H7 (cell line): Measurements from ENCODE around the gene HNF4A. TPM values are rescaled to one million over a fixed set of nuclear protein-coding genes. Genes with fewer than 3 reads are reported as not detected.
"Not testable (repeated sequence)": the region's sequence is repeated elsewhere in the genome, so short reads cannot be mapped to it uniquely, and the experiment has no call there.

Experiments used
- DNase-seq: peaks from one replicate; pipeline ENCODE4 v3.0.0; 2012
- H3K27me3 ChIP-seq: 2 replicates; pipeline ENCODE4 v1.6.0; 2011; ENCODE audit warnings: mild to moderate bottlenecking, low read length; ENCODE audit not compliant: control insufficient read depth, insufficient read depth
- H3K36me3 ChIP-seq: replicated peaks from 2 replicates; pipeline ENCODE4 v1.5.1; 2011; ENCODE audit warnings: low read length; ENCODE audit not compliant: control insufficient read depth, insufficient read depth
- H3K4me3 ChIP-seq: 2 replicates; pipeline ENCODE4 v1.5.1; 2011; ENCODE audit warnings: low read depth, mild to moderate bottlenecking, control low read depth, low read length, moderate library complexity; ENCODE audit not compliant: insufficient read depth
- total RNA-seq: library from RNA; depleted of rRNA; stranded (reverse); fragments of >200 nt; shearing (Covaris generic); gene quantifications from 2 replicates; pipeline ENCODE4 v1.2.3, GENCODE V29; 2014; rRNA removed

HNF4A gene
- total RNA-seq: 3.7 and 11.4 TPM in 2 replicates

DNA sequence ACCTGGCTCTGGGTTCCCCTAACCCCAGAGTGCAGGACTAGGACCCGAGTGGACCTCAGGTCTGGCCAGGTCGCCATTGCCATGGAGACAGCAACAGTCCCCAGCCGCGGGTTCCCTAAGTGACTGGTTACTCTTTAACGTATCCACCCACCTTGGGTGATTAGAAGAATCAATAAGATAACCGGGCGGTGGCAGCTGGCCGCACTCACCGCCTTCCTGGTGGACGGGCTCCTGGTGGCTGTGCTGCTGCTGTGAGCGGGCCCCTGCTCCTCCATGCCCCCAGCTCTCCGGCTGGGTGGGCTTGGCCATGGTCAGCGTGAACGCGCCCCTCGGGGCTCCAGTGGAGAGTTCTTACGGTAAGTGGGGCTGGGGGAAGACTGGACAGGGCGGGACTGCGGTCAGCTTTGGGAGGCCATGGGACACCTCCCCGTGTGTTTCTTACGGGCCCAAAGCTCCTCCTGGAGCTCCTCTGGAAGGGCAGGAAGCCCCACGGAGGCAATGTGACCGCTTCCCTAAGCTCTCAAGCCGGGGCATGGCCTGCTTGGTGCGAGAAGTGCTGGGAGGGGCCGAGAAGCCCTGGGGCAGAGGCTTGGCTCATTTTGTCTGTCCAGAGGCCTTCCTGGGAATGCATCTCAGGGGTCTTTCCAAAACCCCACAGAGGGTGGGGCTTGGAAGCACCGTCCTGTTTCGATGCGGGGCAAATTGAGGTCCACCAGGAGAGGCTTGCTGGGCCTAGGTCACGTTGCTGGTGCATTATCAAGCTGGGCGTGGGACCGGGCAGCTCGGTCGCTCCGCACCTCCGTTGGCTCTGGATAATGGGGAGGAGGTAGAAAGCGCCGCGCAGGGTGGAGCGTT, at the start of gene HNF4A:
HNF4A (plus strand) TSS at position 202 of the 855 bp plus-strand sequence; CDS start at position 308, 106 bp downstream.
- H3K27me3 ChIP-seq: no peaks in the 10 kb centered on the region
- DNase-seq: no peak
- peak within 1 kb of the TSS; percentile 22; the same call in 1 of the 2 replicates for H3K4me3 ChIP-seq
- H3K36me3 ChIP-seq: no peaks in the 10 kb centered on the region

DNA sequence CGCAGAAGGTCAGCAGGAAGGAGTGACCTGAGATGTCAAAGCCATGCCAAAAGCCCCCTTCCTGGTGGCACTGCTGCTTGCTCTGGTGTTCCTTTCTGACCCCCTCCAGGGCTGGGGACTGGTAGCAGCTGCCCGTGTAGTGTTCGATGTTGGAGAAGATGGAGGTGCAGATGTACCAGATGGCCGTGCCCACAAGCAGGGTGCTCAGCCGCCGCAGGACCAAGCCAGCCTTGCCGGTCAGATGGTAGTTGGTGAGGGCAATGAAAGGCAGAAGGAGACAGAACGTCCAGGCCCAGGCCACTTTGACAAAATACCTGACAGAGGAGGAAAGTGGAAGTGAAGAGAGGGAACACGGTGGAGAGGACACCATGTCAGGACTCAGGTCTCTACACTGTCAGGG, 48.6 kb upstream of the HNF4A start:
- Histone ChIP-seq H3K4me3 (no peak overlapping the region), H3K36me3 (no peaks in the 10 kb centered on the region), H3K27me3 (peaks cover 9% of the 10 kb centered on the region)
- no peak for DNase-seq

DNA sequence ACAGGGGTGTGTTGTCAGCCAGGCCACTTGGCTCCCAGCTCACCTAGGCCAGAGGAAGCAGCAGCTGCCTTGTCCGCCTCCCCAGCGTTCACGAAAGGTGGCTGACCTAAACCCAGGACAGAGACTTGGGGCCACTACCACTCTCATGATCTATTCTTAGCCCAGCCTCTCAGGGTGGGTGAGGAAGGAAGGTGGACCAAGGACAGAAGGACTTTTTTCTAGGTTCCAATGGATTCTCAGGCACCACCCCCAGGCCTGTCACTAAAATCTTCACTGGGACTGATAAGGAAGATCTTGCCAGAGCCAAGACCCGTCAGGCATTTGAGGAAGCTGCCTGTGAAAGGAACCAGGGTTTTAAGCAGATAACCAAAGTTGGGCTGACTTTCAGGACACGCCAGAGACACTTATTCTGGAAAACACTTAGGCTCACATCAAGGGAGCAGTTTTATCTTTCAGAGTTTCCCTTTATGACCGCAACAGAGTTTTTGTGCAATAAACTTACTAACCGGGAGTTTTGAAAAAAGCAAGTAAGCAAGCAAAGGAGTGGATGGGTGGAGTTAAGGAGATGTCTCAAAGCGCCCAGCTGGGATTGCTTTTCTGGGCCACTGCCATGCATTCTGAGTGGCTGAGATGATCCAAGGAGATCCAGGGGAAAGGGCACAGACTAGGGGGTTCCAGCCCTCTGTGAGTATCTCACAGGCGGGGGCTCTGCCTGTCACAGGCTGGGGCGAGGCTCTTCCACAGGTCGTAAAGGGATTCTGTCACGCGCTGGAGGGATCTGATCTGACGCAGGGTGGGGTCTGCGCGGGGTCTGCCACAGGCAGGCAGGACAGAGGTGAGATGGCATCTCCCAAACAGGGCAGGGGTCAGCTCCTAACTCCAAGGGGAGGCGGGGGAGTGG, 45.5 kb upstream of the HNF4A start:
- H3K36me3 ChIP-seq: no peaks in the 10 kb centered on the region
- peak overlapping the region; percentile 98 for H3K4me3 ChIP-seq
- H3K27me3 ChIP-seq: peaks cover 9% of the 10 kb centered on the region
- DNase-seq: peak; percentile 63

DNA sequence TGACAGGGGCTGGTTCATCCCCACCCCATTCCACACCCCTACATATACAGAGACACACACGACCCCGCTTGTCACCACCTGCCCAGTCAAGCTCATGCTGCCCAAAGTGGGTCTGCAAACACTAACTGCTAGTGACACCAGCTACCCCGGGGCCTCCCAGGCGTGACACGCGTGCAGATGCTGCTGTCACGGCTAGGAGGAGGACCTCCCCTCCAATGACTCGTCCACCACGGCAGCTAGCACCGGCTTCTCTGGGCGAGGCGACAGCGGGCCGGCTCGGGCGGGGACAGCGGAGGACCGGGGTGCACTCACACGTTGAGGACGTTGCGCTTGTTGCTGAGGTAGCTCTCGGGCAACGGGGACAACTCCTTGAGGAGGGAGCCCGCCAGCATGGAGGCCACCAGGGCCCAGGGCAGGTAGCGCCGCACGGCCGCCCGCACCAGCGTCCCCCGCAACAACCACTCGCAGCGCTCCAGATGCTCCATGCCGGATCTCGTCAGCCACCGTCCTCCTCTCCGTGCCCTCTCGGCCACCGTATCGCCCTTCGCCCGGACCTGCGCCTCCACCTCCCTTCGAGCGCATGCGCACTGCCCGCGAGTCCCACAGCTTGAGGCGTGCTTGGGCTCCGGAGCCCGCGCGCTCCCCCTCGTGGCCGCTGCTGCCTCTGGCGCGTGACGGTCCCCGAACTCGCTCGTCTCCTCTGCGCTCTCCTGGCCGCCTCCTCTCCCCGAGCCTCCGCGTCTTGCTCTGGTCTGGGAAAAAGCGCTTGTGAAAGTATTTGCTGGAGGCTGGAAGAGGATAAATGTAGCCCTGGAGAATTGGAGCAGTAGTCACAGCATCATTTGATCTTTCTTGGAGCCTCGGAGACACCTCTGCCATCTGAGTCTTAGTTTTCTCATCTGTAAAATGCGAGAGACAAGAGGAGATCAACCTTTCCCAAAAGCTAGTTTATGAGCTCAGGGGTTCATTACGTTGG, 44.5 kb upstream of the HNF4A start, which contains the start of gene FITM2:
FITM2 (minus strand) TSS at position 539 of the 976 bp plus-strand sequence; CDS start at position 485, 54 bp downstream.
- Histone ChIP-seq H3K27me3 (peaks cover 9% of the 10 kb centered on the region), H3K4me3 (peak within 1 kb of the TSS; percentile 98), H3K36me3 (no peaks in the 10 kb centered on the region)
- peak; percentile 98 for DNase-seq

DNA sequence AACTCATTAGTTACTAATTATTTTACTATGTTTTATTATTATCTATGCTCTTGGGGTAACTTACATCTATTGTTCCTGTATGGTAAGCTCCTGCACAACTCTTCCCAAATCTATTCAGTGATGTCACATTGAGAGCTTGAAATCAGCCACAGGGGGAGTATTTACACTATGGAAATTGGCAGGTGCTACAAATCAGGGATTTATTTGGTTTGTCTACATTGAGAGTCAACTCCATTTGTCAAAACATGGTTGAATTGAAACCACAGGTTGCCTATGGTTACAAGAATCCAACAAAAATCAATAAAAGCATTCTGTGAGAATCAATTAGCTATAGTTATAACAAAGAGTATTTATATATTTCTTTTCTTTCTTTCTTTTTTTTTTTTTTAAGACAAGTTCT, 40.6 kb upstream of the HNF4A start:
- H3K4me3 ChIP-seq: no peak overlapping the region
- no peaks in the 10 kb centered on the region for H3K36me3 ChIP-seq
- no peak for DNase-seq
- peaks cover 9% of the 10 kb centered on the region for H3K27me3 ChIP-seq

DNA sequence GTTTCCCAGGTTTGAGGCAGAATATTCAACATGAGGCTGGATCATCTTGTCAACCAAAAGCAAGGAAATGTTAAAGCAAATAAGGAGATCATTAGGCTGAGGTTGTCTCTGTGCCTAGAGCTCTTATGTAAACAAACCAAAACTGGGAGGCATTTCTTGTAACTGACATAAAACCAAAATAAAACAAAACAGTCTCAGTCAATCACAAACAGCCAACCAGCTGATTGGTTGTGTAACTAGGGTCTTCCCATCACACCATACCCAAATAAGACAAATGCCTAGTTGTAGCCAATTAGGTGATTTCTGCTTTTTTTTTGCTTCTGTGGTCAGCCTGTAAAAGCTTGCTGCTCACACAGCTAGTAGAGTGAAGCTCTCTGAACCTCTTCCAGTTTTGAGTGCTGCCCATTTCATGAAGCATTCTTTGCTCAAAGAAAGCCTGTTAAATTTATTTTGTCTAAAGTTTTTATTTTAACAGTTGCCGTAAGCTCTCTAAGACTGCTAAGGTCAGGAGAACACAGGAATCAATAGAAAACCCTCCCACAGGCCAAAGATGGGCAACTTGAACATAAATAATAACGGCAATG, 35.6 kb upstream of the HNF4A start:
- H3K27me3 ChIP-seq: no peaks in the 10 kb centered on the region
- no peak overlapping the region for H3K4me3 ChIP-seq
- no peaks in the 10 kb centered on the region for H3K36me3 ChIP-seq
- DNase-seq: no peak

DNA sequence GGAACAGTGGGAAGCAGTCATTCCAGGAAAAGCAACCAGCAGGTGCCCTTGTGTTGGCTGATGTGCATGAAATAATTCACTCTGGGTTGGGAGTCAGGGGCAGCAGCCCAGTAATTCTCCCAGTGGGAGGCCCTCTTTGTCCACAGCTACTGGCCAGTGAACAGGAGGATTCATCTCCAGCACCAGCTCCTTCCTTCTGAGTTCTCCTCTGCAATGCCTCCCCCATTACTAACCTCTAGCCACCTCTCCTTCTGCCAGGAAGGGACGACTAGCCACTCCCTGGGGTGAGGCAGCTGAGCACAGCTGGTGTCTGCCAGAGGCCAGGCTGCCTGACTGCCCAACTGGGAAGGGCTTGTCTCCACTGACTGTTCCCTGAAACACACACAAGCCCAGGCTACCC, 31.2 kb upstream of the HNF4A start:
- H3K27me3 ChIP-seq: no peaks in the 10 kb centered on the region; the same call in 1 of the 2 replicates
- H3K4me3 ChIP-seq: no peak overlapping the region
- H3K36me3 ChIP-seq: no peaks in the 10 kb centered on the region
- peak; percentile 49 for DNase-seq

DNA sequence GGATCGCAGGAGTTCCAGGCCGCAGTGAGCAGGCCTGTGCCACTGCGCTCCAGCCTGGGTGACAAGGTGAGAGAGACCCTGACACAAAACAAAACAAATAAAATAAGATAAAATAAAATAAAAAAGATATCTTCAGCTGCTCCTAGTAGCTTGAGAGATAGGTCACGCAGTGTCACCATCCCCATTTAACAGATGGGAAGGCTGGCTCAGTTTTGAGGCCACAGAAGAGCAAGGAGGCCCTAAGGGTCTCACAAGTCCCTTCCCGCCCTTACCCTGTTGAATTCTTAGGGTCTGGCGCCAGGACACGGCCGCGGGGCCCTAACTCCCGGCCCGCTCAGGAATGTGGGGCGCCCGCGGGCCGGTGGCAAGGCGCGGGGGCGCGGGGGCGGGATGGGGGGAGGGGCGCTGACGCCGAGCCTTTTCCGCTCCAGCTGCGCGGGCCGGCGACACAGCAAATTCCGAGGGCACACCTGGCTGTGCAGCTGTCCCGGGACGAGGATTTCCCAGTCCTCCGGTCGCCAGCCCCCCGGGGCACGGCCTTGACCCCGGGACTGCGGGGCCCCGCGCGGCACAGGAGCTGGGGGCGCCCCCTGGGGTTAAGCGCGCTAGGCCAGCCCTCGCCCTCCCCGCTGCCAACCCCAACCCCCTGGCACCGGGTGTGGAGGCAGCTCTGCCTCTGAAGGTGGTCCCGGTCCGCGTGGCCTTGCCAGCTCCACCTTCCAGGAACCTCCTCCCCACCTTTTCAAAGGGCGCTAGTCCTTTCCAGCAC, 28.9 kb upstream of the HNF4A start:
- H3K4me3 ChIP-seq: peak overlapping the region; percentile 35
- DNase-seq: peak; percentile 85

DNA sequence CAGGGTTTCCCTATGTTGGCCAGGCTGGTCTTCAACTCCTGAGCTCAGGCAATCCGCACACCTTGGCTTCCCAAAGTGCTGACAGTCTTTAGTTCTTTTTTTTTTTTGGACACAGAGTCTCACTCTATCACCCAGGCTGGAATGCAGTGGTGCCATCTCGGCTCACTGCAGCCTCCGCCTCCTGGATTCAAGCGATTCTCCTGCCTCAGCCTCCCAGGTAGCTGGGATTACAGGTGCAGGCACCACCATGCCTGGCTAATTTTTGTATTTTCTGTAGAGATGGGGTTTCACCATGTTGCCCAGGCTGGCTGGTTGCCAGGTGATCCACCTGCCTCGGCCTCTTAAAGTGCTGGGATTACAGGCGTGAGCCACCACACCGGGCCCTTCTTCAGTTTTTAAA, 27.8 kb upstream of the HNF4A start:
- not testable (repeated sequence) for H3K4me3 ChIP-seq, H3K36me3 ChIP-seq, H3K27me3 ChIP-seq, DNase-seq

More for the DNA sequence above, 28.9 kb upstream of the HNF4A start:
- Histone ChIP-seq H3K36me3 (no peaks in the 10 kb centered on the region), H3K27me3 (no peaks in the 10 kb centered on the region; the same call in 1 of the 2 replicates)

DNA sequence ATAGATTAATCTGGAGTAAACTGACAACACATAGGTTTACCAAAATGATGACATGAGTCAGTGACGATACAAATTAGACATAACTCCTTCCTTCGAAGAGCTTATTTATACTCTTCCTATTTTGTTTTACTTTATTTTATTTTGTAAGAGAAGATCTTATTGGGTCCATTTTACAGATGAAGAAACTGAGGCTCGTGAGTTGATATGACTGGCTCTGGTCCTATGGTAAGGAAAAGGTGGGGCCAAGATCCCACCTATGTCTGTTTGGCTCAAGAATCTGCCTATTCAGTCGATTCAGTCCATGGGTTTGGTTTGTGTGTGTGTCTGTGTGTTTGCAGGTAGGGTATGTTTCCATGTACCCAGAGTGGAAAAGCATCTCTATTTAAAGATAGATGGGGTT, 27.1 kb upstream of the HNF4A start:
- Histone ChIP-seq H3K4me3 (no peak overlapping the region), H3K27me3 (no peaks in the 10 kb centered on the region; the same call in 1 of the 2 replicates), H3K36me3 (no peaks in the 10 kb centered on the region)
- no peak for DNase-seq

DNA sequence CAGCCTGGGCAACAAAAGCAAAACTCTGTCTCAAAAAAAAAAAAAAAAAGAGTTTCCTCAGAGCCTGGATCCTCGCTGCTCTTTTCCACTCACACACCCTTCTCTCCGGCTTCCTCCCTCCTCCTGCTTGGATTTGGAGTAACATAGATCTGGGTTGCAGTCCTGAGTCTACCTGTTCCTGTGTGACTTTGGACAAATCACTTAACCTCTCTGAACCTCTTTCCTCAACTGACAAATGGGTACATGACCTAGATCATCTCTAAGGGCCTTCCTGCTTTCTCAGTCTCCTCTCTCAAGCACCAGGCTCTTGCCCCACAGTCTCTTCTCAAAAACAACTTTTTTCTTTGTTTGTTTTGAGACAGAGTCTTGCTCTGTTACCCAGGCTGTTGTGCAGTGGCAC, 24.3 kb upstream of the HNF4A start:
- DNase-seq: no peak
- H3K27me3 ChIP-seq: no peaks in the 10 kb centered on the region; the same call in 1 of the 2 replicates
- no peaks in the 10 kb centered on the region for H3K36me3 ChIP-seq
- no peak overlapping the region for H3K4me3 ChIP-seq

DNA sequence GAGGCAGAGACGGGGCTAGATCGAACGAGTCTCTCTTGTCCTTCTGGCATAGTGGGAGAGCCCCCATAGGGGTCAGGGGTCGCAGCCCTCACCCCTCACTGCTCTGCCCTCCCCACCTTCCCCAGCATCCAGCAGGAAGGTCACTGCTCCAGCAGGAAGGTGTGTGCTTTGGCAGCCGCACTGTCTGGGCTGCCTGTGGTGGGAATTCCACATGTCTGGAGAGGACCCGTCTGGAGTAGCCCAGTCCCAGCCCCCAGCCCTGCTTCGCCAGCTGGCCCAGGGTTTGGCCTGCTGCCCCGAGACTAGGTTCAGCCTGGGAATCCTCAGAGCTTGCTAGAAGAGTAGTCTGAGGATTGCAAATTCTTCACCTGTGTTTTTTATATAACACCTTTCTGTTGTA, 21.2 kb upstream of the HNF4A start:
- no peaks in the 10 kb centered on the region for H3K27me3 ChIP-seq
- H3K36me3 ChIP-seq: no peaks in the 10 kb centered on the region
- DNase-seq: no peak

DNA sequence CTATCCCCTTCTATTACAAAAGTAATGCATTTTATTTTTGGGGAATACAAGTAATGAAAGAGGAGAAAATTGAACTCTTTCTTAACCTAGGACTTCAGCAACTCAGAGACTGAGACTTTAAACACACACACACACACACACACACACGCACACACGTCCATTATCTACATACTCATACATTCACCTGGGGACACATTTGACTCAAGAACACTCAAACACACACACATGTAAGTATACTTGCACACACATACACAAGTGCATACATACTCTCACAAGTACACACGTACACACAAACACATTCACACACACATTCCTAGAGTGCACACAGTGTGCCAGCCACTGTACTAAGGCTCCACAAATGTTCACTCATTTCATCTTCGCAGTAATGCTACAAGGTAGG, 20.8 kb upstream of the HNF4A start:
- Histone ChIP-seq H3K36me3 (no peaks in the 10 kb centered on the region), H3K27me3 (no peaks in the 10 kb centered on the region), H3K4me3 (no peak overlapping the region)
- no peak for DNase-seq

More for the DNA sequence above, 21.2 kb upstream of the HNF4A start:
- no peak overlapping the region for H3K4me3 ChIP-seq
